HG02588 (cell line): ENCODE data around the gene MZT2B.
"Not testable (repeated sequence)": the region's sequence is repeated elsewhere in the genome, so short reads cannot be mapped to it uniquely, and the experiment has no call there.

ENCODE experiments used
- ATAC-seq: cut with Tn5 transposase; IDR thresholded peaks from one replicate; pipeline ENCODE4 v1.9.1; 2021; ENCODE audit warnings: mild to moderate bottlenecking, moderate library complexity; ENCODE audit not compliant: unreplicated experiment

The MZT2B gene

DNA sequence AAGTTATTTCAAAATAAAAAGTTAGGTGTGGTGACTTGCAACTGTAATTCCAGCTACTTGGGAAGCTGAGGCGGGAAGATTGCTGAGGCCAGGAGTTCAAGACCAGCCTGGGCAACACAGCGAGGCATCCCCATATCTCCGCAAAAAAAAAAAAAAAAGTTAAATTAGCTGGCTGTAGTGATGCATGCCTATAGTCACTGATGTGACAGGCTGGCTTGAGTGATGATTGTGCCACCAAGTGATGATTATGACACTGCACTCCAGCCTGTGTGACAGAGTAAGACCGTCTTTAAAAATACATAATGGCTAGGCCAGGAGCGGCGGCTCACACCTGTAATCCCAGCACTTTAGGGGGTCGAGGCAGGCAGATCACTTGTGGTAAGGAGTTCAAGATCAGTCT, 12.2 kb upstream of the MZT2B start:
- ATAC-seq = no peak

DNA sequence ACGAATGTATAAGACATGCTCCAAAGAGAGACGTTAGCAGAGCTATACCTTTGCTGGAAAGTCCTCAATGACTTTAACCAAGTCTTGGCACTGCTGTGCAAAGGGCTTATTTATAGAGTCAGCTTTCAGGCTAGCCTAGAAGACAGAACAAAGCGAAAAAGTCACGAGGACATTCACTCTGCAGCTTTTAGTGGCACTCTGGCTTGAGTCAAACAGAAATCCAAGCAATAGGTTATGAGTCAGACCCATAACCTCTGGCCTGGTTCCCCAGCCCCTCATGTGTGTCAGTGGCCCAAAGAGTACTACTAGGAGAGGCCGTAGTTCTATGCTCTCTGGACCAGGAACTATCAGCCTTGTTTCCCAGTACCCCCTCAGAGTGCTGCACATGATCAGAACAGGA, 7.2 kb upstream of the MZT2B start:
- peak; percentile 80 for ATAC-seq

DNA sequence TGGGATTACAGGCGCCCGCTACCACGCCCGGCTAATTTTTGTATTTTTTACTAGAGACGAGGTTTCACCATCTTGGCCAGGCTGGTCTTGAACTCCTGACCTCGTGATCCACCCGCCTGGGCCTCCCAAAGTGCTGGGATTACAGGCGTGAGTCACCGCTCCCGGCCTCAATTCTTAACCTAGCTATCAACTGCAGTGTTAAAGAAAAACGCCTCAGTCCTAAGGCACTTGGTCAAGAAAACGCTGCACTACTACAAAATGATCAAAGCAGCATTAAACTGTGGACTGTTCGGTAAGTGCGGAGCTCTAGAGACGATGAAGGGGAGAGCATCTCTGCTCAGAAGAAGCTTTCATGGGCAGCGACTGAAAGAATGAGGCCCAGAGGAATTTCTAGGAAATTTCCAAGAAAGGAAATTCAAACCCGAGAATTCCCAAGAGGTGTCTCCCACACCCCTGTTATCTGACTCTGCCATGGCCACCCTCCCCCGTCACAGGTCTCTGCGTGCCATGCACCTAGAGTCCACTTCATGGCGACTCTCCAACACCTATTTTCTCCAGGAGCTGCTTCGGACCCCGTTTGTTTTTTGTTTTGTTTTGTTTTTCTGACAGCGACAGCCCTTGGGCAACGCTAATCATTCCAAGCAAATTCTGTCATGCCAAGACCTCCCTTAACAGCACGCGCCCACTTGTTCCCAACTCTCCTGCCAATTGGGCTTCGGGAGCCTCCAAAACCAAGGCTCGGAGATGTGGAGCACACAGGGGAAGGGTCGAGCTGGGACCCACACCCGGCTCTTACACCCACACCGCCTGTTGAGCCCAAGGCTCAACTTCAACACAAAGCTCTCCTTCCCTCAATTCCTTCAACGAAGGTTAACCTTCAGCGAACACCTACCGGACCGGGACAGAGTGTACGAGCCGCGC, 1.4 kb upstream of the MZT2B start:
- not testable (repeated sequence) for ATAC-seq

- peak; percentile 55 for ATAC-seq
Observed at GRCh38 chr2:130181325-130181879, 660 bp upstream of the MZT2B start, which contains the start of gene SMPD4. TSS of gene SMPD4 (minus strand) at chr2:130181602. CDS start at chr2:130176592, 5,010 bp downstream.

- not testable (repeated sequence) for ATAC-seq
Observed at GRCh38 chr2:130182826-130183511, 907 bp downstream of the MZT2B start.

- no peak for ATAC-seq
Observed at GRCh38 chr2:130183512-130184373, 1.7 kb downstream of the MZT2B start.

DNA sequence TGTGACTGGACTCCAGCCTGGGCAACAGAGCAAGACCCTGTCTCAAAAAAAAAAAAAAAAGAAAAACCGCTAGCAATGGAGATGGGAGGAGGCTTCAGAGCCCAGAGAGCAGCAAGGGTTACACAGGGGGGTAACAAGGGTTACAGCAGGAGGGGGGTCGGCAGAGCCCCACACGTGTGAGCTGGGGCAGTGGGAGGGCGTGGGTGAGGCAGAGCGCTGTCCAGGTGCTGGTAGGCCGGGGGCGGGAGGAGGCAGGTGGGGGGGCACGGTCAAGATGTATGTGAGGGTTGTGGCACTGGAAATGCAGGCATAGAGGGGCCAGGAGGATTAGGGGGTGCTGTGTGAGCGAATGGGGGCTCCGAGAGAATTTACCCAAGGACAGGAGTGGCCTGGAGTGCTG, 3.4 kb downstream of the MZT2B start:
- ATAC-seq = no peak

DNA sequence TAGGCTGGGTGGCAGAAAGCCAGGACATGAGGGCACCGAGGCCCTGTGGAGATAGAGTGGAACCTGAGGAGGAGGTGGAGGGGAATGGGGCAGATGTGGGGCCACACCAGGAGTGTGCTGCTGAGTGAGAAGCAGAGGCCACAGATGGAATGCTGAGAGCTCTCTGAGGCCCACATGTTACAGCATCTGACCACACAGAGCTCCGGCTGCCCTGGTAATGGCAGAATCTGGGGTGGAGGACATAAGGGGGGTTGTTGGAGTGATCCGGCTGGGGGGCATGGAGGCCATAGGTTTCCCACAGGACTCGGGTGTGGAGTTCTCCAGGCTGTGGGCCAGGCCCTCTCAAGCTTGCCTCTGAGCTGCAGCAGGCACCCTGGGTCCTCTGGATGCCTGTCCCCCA, 3.8 kb downstream of the MZT2B start:
- ATAC-seq = no peak

- ATAC-seq = no peak
Observed at GRCh38 chr2:130186391-130186790, 4.3 kb downstream of the MZT2B start.

- ATAC-seq = no peak
Observed at GRCh38 chr2:130187268-130187667, 5.2 kb downstream of the MZT2B start.

GRCh38 chr2:130187859-130188792, 6.1 kb downstream of the MZT2B start:
- not testable (repeated sequence) for ATAC-seq

DNA sequence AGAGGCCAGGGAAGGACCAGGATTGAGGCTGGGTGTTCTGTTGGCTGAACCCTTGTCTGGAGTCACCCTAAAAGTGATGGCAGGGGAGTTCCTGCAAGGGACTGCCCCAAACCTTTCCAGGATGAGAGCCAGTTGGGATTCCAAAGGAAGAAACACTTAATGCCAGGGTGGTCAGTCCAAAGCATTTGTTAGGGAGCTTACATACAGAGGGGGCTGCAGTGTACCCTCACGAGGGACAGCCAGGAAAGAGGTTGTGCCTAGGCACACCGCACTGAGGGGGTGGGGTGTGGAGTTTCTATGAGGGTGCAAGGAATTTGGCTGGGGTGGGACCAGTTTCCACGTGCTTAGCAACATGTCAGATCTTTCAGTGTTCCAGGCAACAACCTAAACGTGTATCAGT, 6.9 kb downstream of the MZT2B start:
- ATAC-seq = not testable (repeated sequence)

- ATAC-seq = no peak
Observed at GRCh38 chr2:130190237-130190636, 8.2 kb downstream of the MZT2B start.

- ATAC-seq = not testable (repeated sequence)
Observed at GRCh38 chr2:130191319-130191718, 9.3 kb downstream of the MZT2B start.

GRCh38 chr2:130192451-130192850, 10.4 kb downstream of the MZT2B start:
- ATAC-seq = not testable (repeated sequence)

- ATAC-seq = not testable (repeated sequence)
Observed at GRCh38 chr2:130193824-130194223, 11.8 kb downstream of the MZT2B start.

DNA sequence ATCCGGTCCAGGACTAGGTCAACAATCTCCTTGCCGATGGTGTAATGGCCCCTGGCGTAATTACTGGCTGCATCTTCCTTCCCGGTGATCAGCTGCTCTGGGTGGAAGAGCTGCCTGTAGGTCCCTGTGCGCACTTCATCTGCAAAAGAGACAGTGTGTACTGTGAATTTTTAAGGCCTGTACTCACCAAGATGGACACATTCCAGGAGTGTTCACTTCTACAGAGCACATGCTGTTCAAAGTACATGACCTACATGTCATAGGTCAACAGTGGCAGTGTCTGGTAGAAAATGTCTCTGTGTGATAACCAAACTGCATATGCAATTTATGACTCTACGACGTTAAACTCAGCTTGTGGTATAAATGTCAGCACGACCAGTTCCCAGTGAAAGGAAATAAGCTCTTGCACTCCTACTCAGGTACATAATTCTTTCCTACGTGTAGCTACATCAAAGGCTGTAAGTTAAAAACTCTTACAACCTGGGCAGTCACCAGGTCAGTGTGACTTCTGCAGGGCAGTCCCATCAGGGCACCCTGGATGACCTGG, 13.1 kb downstream of the MZT2B start:
- not testable (repeated sequence) for ATAC-seq

DNA sequence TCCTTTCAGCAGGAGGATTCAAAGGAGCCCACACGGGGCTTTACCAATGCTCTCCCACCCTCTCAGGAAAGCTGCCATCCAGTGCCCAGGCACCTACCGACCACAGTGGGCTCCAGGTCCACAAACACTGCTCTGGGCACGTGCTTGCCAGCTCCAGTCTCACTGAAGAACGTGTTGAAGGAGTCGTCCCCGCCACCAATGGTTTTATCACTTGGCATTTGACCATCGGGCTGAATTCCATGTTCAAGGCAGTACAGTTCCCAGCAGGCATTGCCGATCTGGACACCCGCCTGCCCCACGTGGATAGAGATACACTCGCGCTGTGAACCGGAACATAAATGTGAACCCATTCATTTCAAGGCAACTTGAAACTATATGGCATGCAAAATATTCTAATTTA, 14.0 kb downstream of the MZT2B start:
- ATAC-seq = not testable (repeated sequence)

DNA sequence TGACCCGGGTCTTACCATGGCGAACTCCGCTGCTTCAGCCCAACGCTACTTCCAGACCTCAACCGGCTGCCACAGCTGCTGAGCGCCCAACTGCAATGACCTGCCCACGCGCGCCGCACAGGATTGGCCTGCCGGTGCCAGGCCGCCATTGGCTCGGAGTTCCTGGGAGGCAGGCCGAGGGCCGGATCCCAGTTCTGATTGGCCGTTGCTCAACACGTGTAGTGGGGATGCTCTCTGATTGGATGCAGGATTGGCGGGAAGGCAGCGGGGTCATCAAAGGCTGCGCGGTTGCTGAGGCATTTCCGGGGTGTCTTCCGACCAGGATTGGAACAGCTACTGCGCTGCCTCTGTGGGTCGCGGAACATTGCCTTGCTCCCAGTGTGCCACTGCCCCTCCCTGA, 16.3 kb downstream of the MZT2B start, which contains the start of gene TUBA3E:
Gene TUBA3E, minus strand, starts transcription at position 97 of the 400 bp plus-strand sequence. Its CDS starts 79 bp downstream, at position 18.
- ATAC-seq = no peak
